GM23338 (cell line): ENCODE measurements around the gene ENPP5.

Experiments used
- EZH2 ChIP-seq: fragments of 200-600 bp; sonication (generic); IDR thresholded peaks from one replicate; pipeline ENCODE4 v1.8.0; 2017; ENCODE audit warnings: antibody characterized with exemption, mild to moderate bottlenecking, low read depth; ENCODE audit not compliant: unreplicated experiment
- JUNB ChIP-seq: IDR thresholded peaks from one replicate; pipeline ENCODE4 v1.6.1; 2016; ENCODE audit warnings: antibody characterized with exemption; ENCODE audit not compliant: unreplicated experiment
- POLR2AphosphoS5 ChIP-seq: IDR thresholded peaks from 2 replicates; pipeline ENCODE4 v1.6.1; 2016; ENCODE audit warnings: antibody characterized with exemption, low read depth
- ZNF114 ChIP-seq: fragments of 250-450 bp; sonication (Bioruptor Pico); IDR thresholded peaks from 2 replicates; pipeline ENCODE4 v1.5.0; 2020; ENCODE audit warnings: mild to moderate bottlenecking, moderate library complexity
- ZNF331 ChIP-seq: fragments of 250-450 bp; sonication (Bioruptor Pico); IDR thresholded peaks from 2 replicates; pipeline ENCODE4 v1.5.0; 2020; ENCODE audit warnings: low read depth, mild to moderate bottlenecking, moderate library complexity
- TF ChIP-seq, protein P1 (sequence below), 2 experiments: fragments of 200-600 bp in 1 of 2; sonication (generic) in 1 of 2; conservative IDR thresholded peaks; 2 replicates each; pipeline versions ENCODE4 v1.5.1 to v1.6.1; 2016 to 2017; ENCODE audit warnings: antibody characterized with exemption in 2 of 2, low read depth in 2 of 2, mild to moderate bottlenecking in 2 of 2, moderate library complexity in 1 of 2
- TF ChIP-seq, protein P2 (sequence below): IDR thresholded peaks from one replicate; pipeline ENCODE4 v1.6.1; 2018; ENCODE audit warnings: antibody characterized with exemption; ENCODE audit not compliant: unreplicated experiment

GRCh38 chr6:46129629-46130511 lies 40.9 kb downstream of the ENPP5 start, which contains the start of gene ENPP4:
- TF ChIP-seq, protein P1, sequence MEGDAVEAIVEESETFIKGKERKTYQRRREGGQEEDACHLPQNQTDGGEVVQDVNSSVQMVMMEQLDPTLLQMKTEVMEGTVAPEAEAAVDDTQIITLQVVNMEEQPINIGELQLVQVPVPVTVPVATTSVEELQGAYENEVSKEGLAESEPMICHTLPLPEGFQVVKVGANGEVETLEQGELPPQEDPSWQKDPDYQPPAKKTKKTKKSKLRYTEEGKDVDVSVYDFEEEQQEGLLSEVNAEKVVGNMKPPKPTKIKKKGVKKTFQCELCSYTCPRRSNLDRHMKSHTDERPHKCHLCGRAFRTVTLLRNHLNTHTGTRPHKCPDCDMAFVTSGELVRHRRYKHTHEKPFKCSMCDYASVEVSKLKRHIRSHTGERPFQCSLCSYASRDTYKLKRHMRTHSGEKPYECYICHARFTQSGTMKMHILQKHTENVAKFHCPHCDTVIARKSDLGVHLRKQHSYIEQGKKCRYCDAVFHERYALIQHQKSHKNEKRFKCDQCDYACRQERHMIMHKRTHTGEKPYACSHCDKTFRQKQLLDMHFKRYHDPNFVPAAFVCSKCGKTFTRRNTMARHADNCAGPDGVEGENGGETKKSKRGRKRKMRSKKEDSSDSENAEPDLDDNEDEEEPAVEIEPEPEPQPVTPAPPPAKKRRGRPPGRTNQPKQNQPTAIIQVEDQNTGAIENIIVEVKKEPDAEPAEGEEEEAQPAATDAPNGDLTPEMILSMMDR (conservative IDR thresholded peaks at IDR 0.05; ENCODE audit: low read depth in 2 of 2), result no peak
- no peak; the same call in 1 of the 2 replicates for TF ChIP-seq POLR2AphosphoS5
- no peak for TF ChIP-seq ZNF331 (CRISPR knock-in tag)
- no peak for TF ChIP-seq JUNB
- no peak for TF ChIP-seq ZNF114 (CRISPR knock-in tag)
- TF ChIP-seq EZH2, result no peak
- TF ChIP-seq, protein P2, sequence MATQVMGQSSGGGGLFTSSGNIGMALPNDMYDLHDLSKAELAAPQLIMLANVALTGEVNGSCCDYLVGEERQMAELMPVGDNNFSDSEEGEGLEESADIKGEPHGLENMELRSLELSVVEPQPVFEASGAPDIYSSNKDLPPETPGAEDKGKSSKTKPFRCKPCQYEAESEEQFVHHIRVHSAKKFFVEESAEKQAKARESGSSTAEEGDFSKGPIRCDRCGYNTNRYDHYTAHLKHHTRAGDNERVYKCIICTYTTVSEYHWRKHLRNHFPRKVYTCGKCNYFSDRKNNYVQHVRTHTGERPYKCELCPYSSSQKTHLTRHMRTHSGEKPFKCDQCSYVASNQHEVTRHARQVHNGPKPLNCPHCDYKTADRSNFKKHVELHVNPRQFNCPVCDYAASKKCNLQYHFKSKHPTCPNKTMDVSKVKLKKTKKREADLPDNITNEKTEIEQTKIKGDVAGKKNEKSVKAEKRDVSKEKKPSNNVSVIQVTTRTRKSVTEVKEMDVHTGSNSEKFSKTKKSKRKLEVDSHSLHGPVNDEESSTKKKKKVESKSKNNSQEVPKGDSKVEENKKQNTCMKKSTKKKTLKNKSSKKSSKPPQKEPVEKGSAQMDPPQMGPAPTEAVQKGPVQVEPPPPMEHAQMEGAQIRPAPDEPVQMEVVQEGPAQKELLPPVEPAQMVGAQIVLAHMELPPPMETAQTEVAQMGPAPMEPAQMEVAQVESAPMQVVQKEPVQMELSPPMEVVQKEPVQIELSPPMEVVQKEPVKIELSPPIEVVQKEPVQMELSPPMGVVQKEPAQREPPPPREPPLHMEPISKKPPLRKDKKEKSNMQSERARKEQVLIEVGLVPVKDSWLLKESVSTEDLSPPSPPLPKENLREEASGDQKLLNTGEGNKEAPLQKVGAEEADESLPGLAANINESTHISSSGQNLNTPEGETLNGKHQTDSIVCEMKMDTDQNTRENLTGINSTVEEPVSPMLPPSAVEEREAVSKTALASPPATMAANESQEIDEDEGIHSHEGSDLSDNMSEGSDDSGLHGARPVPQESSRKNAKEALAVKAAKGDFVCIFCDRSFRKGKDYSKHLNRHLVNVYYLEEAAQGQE, result no peak
